HG02798 (cell line): ENCODE results near the gene TMEM185B.
"Not testable (repeated sequence)": the region's sequence is repeated elsewhere in the genome, so short reads cannot be mapped to it uniquely, and the experiment has no call there.

Experiments
- ATAC-seq: cut with Tn5 transposase; IDR thresholded peaks from one replicate; pipeline ENCODE4 v1.9.1; 2021; ENCODE audit warnings: mild to moderate bottlenecking; ENCODE audit not compliant: unreplicated experiment, poor library complexity

The TMEM185B gene

DNA sequence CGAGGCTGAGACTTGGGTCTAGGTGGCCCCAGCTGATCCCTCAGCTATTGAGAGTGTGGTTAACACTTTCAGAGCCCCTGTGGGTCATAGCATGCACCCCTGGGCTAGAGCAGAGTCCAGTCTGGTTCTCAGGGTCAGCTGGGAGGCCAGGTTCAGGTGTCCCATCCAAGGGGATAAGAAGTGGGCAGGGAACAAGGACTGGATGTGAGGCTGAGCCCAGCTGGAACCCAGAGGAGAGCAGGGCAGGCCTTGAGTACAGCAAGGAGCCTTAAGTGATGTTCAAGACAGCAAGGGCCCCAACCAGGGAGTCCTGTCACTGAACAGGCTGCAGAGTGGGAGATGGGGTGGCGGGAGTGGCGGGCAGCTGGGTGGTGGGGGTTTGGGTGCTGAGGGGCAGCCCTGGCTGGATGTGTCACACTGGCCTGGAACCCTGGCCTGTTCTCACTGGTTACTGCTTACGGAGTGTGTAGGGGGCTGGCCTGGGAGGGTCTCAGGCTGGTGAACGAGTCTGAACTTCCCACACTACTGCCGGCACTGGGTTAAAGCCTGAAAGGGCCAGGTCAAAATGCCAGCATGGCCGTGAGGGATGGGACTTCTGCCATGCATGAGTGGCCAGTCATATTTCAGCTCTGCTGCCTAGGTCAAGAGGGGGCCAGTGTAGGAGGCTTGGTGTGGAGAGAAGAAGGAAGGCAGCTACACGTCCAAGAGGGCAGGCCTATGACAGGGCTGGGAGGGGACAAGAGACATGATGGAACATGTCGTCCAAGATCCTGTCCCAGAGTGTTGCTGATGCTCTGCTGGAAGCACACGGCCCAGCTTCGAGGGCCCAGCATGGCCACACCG lies 13.6 kb downstream of the TMEM185B start:
- no peak for ATAC-seq

DNA sequence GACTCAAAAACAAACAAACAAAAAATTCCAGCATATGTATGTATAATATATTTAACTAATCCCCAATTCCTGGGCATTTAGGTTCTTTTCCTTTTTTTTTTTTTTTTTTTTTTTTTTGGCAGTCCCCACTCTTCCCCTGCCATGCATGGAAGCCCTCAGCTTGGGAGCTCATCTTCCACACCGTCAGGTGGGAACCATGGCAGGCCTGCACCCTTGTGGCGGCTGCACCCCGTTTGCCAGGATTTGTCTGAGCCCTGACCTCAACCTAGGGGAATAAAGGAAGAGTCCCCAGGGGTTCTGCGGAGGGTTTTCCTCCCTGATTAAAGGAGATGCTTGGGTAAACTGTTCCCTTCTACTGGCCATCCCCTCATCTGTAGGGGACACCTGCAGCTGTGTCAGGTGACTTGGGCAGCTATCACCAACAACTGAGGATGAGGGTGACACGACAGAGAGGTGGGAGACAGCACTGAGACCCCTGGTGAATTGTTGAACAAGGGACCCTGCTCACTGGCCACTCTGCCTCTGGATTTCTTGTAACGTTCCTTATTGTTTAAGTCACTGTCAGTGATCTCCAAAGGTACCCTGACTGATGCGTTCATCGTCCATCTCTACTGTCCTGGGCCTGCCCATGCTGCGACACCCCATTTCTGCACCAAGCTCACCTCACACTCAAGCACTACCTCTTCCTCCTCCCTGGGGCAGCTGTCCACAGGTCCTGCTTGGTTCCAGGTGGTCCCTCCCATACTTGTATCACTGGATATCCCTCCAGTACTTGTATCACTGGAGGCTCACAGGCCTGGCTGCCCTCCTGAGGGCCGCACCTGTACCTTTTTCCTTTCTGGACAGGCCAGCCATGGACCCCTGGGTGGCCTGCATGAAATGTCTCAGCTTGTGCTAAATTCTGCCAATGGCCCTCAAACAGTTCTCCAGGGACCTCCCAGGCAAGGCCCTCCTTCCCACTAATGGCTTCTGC lies 14.5 kb downstream of the TMEM185B start:
- no peak for ATAC-seq

- ATAC-seq, result peak; percentile 46
These were observed 17.1 kb downstream of the TMEM185B start for GRCh38 chr2:120206022-120206581.

DNA sequence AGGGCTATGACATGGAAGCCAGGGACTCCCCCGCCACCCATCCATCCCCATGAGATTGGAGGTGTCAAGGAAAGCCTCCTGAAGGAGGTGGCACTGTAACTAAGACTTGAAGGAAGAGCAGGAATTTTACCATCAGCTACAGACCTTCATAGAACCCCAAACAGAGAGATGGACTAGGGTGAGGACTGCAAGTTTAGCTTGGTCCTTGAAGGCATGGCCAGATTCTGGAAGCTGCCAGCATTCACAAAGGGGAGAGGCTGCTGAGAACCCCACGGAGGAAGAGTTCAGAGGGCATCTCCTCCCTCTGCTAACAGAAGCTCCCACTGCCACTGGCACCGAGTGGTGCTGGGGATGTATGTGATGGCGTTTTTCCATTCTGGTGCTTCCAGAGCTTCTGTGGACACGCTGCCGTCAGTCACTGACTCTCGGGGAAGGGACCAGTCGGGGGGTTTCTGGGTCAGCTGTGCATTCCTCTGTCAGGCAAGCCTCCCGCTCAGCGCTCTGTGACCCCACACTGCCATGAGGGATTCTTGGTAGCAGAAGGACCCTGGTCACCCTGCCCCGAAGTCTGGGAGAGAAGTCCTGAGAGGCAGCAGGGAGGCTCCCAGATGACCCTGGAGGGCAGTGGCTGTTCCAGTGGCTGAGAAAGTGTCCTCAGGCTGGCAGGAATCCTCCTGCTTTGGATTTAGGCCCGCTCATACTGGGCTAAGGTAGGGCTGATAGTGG lies 18.1 kb downstream of the TMEM185B start:
- ATAC-seq, result no peak

DNA sequence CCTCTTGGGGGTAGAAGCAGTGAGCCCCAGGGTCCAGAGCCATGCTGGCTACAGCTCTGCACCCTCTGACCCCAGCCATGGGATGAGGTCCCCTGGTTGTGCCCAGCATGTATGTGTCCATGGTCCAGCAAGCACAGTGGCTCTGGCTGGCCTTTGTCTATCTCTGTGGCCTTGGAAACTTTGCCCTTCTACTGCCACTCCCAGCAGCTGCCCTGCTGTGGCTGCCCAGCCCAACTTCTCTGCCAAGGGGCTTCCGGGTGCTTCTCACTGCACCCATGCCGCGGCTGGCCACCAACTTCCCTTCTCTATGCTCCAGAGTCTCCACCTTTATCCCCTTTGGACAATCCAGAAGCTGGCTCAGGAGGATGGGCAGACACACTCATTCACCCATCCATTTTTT lies 18.8 kb downstream of the TMEM185B start:
- ATAC-seq, result no peak

- no peak for ATAC-seq
These were observed 19.2 kb downstream of the TMEM185B start for GRCh38 chr2:120204022-120204405.

DNA sequence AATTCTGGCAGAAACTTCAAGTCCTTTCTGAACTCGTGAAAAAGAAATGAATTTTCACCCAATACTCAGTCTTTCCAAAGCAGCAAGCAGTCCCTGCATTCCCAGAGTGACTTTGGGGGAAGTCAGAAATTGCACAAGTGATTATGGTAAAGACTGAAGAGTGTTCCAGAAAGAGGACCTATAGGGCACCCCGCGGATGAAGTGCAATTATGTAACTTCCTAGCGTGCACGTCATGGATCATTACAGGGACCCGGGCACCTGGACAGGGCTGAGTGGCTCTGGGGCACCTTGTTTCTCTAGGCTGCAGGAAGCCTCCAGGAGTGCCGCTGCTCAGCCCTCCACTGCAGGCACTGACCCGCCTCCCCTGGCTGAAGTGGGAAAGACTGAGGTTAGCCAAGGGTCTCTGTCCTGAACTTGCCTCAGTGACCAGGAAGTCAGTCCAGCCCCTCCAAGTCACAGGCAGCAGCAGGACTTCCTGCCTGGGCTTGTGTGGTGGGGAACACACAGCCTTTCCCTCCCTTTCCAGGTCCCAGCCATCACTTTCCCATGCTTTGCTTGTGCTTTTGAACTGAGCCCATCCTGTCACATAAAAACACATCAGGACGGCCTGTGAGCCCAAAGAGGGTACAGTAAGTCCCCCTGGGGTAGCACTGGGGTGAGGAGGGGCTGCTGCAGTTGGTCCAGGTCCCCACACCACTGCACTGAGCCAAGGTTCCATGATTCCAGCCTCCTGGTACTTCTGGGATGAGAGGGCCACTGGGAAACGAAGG lies 19.8 kb downstream of the TMEM185B start:
- ATAC-seq, result no peak

- not testable (repeated sequence) for ATAC-seq
These were observed 23.3 kb downstream of the TMEM185B start for GRCh38 chr2:120199817-120200459.

DNA sequence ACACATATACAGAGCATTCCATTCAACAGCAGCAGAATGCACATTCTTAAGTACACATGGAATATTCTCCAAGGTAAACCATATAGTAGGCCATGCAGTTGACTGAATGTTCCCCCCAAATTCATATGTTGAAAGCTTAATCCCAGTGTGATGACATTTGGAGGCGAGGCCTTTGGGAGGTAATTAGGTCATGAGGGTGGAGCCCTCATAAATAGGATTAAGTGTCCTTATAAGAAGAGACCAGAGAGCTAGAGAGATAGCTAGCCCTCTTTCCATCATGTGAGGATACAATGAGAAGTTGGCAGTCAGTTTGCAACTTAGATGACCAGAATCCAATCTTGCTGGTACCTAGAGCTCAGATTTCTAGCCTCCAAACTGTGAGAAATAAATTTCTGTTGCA lies 27.6 kb downstream of the TMEM185B start:
- ATAC-seq, result no peak

- ATAC-seq, result no peak
These were observed 30.9 kb downstream of the TMEM185B start for GRCh38 chr2:120192280-120192679.

- ATAC-seq, result no peak
These were observed 34.0 kb downstream of the TMEM185B start for GRCh38 chr2:120189189-120189588.

GRCh38 chr2:120182019-120182560 lies 41.1 kb downstream of the TMEM185B start:
- no peak for ATAC-seq

- ATAC-seq, result no peak
These were observed 43.1 kb downstream of the TMEM185B start for GRCh38 chr2:120180066-120180465.

DNA sequence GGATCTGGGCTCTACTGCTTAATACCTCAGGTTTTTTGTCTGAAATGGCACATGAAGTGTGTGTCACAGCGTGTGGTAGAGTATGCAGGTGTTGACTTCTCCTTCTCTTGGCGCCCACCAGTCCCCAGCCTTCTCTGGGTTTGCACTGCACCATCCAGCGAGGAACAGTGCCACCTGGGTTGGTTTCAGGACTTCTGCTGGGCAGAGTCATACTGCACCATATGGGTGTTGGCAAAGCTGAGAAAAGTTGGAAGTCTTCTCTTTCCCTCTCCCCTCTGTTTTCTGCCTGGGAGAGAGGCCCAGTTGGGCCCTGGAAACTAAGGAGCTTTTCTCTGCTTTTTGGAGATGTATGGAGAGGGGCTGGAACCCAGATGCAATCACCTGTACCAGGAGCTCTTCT lies 43.8 kb downstream of the TMEM185B start:
- ATAC-seq, result no peak

GRCh38 chr2:120177973-120178372 lies 45.2 kb downstream of the TMEM185B start:
- no peak for ATAC-seq

DNA sequence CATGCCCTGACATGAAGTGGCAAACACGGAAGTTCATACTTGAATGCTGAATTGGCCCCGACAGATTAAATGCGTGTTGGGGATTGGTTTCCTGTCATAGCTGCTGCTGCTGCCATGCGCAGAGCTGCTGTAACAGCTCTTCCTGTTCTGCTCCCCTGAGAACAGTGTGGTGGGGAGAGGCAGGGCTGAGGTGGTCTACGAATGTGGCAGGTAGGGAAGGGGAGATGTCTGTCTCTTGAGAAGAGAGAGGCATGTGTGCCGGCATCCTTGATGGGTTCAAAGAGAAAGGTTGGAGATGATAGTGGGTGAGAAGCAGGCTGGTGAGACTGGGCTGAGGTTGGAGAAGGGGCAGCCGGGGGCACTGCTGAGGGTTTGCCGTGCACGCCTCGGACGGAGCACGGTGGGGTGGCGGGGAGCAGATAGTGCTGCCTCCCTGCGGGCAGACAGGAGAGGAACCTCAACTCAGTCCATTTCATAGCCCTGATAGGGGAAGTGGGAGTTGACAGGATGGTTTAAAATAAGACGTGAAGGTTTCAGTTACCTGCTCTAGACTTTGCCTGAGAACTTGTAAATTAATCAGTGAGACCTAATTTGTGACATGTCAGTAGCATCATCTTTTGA lies 46.1 kb downstream of the TMEM185B start:
- ATAC-seq, result peak; percentile 97

- ATAC-seq, result no peak
These were observed 46.7 kb downstream of the TMEM185B start for GRCh38 chr2:120176526-120176925.

GRCh38 chr2:120174963-120175581 lies 48.1 kb downstream of the TMEM185B start:
- ATAC-seq, result no peak
